Upper lobe of left lung (tissue), 4 donors: ENCODE measurements around the gene FBXL7.

Experiments
- EP300 ChIP-seq, 4 donors: sonication (generic); formaldehyde crosslinking; IDR thresholded peaks; one replicate each; pipeline ENCODE4 v1.5.1; 2017; ENCODE audit warnings: antibody characterized with exemption in 4 of 4, control low read depth in 2 of 4
- TF ChIP-seq, protein P1 (sequence below), 6 experiments: fragments of 450-650 bp in 4 of 6; fragments of 200-600 bp in 2 of 6; sonication (generic) in 2 of 6; IDR thresholded peaks; one replicate each; pipeline ENCODE4 v1.5.1; 2016 to 2019; ENCODE audit warnings: antibody characterized with exemption in 6 of 6

DNA sequence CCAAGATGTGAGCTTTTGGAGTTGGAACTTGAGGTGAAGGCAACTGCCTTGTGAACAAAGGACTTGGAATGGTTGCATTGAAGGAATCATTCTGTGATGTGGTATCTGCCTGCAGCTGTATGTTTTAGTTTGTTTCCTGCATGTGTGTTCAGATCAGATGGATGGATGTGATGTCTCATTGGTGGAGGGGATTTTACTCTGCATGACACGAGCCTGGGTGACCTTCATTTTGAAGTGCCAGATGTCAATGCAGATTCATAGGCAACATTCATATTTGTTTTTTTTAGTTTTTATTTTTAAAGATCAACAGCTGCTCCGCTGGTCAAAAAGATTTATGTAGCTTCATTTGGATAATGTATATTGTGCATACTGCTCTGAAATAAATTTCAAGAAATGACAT is 13.5 kb downstream of the FBXL7 start:
- TF ChIP-seq, protein P1, sequence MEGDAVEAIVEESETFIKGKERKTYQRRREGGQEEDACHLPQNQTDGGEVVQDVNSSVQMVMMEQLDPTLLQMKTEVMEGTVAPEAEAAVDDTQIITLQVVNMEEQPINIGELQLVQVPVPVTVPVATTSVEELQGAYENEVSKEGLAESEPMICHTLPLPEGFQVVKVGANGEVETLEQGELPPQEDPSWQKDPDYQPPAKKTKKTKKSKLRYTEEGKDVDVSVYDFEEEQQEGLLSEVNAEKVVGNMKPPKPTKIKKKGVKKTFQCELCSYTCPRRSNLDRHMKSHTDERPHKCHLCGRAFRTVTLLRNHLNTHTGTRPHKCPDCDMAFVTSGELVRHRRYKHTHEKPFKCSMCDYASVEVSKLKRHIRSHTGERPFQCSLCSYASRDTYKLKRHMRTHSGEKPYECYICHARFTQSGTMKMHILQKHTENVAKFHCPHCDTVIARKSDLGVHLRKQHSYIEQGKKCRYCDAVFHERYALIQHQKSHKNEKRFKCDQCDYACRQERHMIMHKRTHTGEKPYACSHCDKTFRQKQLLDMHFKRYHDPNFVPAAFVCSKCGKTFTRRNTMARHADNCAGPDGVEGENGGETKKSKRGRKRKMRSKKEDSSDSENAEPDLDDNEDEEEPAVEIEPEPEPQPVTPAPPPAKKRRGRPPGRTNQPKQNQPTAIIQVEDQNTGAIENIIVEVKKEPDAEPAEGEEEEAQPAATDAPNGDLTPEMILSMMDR (IDR thresholded peaks at IDR 0.05): no peak
- no peak for TF ChIP-seq EP300 (IDR thresholded peaks at IDR 0.05)
